ENCODE results near the gene GNLY.

GRCh38 chr2:85674417-85674816 is 19.7 kb upstream of the GNLY start:
- TF ChIP-seq CTCF (IDR thresholded peaks at IDR 0.05; ENCODE audit: insufficient read depth, low read depth, low read length) (no peak), EZH2 (IDR thresholded peaks at IDR 0.05; ENCODE audit: insufficient read depth, low read length) (no peak)

Data from astrocyte (in vitro differentiated cells and primary cell).